GM21737 (cell line): Measurements from ENCODE around the gene CACNA2D1.

ENCODE experiments used
- ATAC-seq: cut with Tn5 transposase; IDR thresholded peaks from one replicate; pipeline ENCODE4 v1.9.1; 2021; ENCODE audit warnings: mild to moderate bottlenecking, moderate library complexity; ENCODE audit not compliant: unreplicated experiment

CACNA2D1 gene

DNA sequence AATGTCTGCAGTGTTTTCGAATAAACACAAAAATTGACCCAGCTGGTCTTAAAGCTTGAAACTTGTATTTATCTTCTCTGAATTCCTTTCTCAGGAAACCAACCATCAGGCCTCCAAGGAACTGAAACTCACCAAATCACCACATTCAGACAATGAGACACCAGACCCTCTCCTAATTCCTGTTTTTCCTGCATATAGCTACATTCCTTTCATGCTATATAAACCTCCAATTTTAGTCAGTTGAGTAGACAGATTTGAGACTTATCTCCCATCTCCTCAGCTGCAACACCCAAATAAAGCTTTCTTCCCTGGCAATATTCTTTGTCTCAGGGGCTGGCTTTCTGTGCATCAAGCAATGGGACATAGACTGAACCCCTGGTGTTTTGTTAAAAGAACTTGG, 317.0 kb downstream of the CACNA2D1 start:
- ATAC-seq, result no peak

DNA sequence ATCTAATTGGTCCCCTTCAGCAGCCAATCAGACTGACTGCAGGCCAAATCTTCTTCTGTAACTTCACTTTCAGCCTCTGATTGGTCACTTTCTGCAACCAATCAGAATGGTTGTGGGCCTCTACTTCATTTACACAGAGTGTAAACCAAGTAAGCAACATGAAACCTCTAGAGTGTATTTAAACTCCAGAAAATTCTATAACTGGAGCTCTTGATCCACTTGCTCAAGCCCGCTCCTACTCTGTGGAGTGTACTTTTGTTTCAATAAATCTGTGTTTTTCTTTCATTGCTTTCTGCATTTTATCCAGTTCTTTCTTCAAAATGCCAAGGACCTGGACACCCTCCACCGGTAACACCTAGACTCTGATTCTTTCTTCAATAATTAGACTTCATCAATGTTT, 319.1 kb downstream of the CACNA2D1 start:
- ATAC-seq, result no peak

DNA sequence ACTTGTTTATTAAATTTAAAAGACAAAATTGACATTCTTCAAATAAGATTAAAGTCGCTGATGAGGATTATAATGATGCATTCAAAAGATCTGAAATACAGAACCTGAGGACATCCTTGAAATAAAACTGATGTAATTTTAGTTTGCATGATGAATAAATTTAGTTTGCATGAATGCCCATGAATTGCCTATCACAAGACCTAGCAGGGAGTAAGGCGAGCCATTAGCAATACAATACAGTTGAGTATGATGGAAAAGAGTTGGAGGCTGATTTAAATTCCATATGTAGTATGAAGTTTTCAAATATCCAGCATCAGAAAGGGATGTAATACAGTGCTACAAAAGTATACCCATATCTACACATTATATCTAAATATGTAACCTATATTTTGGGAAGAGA, 321.3 kb downstream of the CACNA2D1 start:
- no peak for ATAC-seq

DNA sequence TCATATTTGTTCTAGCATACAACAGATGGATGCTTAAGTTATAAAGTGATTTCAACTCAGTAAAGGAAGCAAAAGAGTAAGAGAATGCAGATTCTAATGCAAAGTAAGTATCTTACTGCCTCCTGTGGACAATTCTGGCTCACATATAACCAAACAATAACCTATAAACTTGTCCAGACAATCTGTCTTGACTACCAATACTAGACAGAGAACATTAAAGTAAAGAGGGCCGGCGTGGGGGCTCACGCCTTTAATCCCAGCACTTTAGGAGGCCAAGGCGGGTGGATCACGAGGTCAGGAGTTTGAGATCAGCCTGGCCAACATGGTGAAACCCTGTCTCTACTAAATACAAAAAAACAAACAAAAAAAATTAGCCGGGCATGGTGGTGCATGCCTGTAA, 329.3 kb downstream of the CACNA2D1 start:
- ATAC-seq, result no peak

DNA sequence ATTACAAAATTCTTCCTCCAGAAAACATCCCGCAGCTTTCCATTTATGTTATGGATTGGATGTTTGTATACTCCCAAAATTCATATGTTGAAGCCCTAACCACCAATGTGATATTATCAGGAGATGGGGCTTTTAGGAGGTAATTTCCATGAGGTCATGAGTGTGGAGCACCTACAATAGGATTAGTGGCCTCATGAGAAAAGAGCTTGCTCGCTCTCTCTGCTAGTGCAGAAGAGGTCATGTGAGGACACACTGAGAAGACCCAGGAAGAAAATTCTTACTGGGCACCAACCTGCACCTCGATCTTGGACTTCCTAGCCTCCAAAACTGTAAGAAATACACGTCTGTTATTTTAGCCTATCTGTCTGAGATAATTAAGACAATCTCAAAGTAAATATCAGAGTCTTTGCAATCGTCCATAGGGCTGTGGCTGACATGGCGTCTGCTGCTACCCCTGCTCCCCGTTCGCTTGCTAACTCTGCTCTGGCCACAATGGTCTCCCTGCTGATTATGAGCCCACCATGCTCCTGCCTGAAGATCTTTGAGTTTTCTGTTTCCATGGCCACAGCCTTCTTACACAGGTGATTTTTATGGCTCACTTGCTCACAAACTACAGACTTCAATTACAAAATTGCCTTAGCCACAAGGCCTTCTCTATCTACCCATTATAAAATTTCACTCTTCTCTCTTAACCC, 333.3 kb downstream of the CACNA2D1 start:
- ATAC-seq, result no peak

DNA sequence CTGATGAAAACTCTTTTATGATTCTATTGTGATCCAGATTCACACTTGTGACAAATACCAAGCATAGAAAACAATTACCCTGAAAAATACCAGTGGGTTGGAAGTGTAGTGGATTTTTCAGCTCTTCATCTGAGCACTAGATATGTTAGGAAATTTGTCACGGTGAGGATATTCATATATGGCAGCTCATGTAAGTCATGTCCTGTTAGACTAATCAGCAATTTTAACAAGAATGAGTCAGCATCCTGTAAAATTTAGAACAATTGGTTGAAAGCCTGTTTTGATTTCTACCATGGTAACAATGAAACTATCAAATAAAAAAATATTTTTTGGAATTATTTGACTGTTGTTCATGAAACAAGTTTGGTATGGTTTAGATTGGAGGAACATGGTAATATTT, 334.3 kb downstream of the CACNA2D1 start:
- ATAC-seq, result no peak

DNA sequence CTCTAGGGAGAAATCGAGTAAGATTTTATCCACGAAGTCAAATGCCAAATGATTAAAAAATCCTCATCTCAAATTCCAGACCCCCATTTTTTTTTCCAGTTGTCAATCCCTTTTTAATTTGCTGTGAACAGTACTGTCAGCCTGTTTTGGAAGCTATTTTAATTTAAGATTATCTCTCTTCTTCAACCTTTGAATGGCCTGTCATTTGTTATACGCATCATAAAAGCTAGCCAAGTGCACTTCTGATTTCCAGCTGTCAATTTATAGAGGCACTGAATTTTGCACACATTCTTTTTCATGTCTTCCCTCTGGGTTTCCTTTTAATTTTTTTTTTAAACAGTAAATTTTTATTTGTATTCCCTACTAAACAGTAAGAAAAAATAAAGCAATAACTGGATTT, 337.4 kb downstream of the CACNA2D1 start:
- ATAC-seq, result no peak

DNA sequence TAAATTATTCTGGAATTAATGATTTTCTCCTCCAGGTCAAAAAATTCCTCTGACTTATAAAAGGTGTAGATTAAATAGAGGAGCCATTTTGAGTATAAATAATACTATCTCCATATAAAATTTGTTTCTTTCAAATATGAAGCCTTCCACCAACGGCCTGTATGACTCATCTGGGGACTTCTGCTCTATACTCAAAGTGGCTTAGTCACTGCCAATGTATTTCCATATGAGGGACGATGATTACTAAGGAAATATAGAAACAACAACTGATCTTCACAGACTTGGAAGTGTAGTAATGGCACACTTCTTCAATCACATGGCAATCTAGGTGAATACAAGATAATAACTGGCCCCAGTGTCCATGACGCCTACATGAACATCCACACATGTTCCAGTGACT, 338.1 kb downstream of the CACNA2D1 start:
- ATAC-seq, result no peak

DNA sequence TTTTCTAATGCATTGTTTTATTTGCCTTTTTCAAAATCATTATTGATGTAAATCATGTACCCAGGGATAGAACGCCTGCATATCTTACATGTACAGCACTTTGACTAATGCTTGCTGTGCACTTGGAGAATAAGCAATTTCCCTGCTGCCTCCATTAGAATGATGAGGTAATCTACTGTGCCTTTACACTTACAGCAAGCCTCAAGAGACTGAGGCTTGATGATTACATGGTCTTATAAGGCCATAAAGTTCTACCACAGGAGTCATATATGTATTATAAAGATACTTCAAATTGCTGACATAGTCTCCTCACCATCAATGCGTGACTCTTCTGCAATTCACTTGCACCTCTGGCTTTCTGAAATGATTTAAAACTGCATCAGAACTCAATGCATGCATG, 345.2 kb downstream of the CACNA2D1 start:
- no peak for ATAC-seq

DNA sequence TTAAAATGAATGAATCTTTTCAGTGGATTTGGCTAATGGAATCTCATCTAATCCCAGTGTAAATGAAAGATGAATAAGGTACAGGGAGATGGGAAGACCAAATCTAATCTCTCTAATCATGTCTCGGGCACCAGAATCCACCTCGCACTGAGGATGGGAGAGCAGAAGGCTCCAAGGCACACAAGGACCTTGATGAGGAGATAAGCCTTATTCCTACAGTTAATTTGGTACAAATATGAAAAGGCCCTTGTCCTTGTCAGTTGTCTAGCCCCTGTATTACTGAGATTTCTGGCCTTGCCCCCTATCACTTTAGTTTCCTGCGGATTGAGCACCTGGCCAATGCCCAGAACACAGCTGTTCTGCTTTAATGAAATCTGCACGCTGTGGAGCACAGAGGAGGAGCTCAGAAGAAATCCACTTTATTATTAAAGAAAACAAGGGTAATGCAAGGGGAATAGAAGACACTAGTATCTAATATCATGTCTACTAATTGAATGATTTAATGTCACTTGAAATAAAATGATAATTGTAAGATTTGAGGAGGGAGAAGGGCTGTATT, 352.4 kb downstream of the CACNA2D1 start:
- no peak for ATAC-seq

DNA sequence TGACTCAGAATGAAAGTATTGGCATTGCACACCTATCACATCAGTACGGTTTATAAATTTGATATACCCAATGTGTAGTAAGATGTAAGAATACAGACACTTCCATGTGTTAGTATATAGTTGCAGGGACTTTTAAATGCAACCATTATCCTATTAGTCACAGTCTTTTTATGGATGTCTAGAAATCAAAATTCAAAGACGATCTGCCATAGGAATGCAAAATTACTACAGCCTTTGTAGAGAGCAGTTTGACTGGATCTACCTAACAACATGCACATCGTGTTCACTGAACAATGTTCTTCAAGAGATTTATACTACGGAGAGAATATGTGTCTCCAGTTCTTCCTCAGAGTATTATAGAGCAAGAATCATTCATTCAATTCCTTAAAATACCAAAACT, 356.5 kb downstream of the CACNA2D1 start:
- no peak for ATAC-seq

DNA sequence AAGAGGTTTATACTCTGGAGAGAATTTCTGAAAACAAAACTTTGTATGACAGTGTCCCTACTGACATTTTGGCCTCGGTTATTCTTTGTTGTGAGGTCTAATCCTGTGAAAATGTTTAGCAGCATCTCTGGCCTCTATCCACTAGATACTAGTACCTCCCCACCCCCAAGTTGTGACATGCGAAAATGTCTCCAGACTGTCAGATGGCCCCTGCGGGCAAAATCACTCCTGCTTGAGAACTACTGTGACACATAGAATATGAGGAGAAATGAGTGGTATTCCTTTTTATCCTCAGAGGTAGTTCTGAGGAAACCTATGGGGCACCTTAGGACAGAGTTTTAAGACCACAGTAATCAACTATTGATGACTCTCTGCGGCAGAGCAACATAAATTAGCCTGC, 358.5 kb downstream of the CACNA2D1 start:
- no peak for ATAC-seq

DNA sequence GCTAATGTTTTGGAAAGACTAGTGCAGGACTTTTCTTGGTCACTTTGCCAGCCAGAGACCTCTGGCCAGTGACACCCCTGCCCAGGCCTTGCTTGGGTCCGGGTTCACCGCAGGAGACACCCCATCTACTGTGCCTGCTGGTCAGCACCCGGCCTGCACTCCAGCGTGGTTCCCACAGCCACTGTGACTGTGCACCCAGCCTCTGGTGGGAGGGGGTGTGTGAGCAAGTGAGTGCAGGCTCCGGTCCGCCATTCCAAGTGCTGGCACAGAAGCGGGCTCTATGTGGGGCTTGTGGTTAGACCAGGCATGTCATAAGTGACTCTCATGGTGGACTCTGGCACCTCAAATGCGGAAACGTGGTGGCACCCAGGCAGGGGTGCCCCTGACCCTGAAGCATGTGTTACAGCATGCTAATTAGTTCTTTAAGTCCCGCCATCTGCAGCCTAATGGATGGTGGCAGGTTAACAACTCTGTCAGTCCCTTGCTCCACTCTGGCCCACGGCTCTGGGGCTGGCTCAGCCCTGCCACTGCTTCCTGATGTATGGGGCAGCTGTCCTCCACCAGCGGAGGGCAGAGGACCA, 361.8 kb downstream of the CACNA2D1 start:
- ATAC-seq, result no peak

DNA sequence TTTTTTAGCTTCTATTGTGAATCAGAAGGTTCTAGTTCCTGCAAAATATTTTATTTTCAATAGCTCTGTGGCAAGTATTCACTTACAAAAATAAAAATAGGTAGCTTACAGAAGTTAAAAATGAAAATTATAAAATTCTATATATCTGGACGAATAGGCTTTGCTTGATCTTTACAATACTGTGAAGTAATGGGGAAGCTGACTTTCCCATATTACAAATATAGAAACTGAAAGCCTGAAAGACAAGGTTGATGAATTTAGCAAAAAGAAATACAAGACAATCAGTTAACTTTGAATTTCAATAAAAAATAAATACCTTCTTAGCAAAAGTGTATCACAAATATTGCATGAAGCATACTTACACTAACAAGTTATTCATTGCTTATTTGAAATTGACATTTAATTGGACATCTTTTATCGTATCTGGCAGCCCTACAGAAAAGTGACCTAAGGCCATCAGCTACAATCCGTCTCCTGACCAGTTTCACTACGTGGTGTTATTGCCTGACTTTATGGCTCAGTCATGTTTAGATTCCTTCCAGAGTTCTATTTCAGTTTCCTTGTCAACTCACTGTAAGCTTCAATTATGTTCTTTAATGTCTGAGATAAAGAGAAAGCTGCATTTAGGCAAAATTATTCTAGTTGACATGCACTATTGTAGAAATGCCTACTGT, 363.2 kb downstream of the CACNA2D1 start:
- ATAC-seq, result no peak

DNA sequence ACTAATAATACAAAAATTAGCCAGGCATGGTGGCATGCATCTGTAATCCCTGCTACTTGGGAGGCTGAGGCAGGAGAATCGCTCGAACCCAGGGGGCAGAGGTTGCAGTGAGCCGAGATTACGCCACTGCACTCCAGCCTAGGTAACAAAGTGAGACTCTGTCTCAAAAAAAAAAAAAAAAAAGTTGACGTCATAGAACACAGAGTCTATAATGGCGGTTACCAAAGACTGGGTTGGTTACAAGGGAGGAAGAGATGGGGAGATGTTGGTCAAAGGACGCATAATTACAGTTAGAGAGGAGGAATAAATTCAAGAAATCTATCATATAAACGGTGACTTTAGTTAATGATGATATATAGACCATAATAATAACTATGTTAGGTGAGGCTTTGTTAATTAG, 364.1 kb downstream of the CACNA2D1 start:
- ATAC-seq, result no peak

DNA sequence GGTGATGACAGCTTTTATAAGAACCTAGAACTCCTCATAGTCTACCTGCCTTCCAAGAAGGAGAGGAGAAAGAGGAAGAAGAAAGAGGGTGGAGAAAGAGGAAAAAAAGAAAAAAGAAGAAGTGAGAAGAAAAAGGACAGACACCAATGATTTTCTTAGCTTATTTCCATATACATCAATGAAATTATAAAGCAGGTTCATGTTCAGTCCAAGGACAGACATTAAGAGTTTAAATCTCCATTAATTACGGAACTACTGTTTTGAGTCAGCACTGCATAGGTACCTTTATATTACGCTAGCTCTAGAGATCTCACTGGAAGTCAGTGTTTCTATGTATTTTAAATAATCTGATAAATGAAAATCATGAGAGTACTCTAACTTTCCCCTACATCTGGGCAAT, 364.8 kb downstream of the CACNA2D1 start:
- ATAC-seq, result no peak

DNA sequence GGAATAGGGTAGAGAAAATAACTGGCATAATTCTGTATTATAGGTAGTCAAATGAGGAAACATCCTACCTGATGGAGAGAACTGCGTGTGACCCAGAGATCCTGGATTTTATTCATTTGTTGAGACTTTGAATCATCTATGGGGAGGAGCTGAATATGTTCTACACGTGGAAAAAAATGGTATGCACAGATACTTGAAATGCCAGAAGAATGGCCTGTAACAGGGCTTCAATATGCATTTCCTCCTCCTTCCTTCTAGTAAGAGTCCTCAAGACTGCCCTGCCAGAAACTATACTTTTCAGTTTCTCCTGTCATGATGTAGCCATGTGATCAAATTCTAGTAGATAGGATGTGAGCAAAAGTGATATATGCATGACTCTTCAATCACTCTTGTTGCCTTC, 372.1 kb downstream of the CACNA2D1 start:
- no peak for ATAC-seq

DNA sequence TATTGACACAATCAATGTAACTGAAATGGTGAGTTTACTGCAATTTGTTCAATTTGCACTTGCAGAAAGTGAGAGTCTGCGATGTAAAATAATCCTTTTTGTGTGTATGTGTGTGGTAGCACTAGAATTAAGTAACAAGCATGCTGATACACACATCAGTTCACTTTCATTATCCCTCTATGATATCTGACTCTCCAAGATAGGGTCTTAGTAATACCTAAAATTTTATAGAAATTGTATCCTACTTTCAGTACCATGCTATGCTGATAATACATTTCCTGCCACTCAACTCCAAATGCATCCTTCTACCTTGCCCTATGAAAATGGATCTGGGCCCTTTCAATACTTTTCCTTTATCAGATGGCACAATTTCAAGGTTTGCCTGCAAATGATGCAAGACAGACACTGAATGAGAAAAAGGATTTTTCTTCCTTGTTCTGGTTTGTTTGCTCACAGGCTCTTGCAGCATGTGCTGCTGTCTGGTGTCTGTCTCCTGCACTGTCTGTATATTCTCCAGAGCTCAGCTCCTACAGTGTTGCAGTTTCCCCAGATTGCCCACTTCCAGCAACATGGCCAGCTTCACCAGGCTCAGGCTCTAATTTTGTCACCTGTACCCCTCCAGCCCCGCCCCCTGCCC, 375.8 kb downstream of the CACNA2D1 start:
- no peak for ATAC-seq

DNA sequence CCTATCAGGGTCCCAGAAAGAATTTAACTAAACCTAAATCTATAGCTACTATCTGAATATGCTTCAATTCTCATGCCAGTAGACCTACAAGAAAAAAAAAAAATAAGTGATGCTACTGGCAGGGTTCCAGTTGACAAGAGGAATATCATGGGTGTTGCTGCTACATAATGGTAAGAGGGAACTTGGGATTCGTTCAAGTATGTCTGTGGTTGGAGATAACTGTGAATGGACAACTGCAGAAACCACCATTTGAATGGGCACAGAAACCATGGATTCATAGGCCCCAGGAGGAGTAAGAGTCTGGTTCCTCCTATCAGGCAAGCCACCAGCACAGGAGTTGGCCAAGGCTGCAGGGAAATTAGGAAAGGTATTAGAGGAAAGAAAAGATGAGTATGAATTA, 386.1 kb downstream of the CACNA2D1 start:
- ATAC-seq, result no peak

DNA sequence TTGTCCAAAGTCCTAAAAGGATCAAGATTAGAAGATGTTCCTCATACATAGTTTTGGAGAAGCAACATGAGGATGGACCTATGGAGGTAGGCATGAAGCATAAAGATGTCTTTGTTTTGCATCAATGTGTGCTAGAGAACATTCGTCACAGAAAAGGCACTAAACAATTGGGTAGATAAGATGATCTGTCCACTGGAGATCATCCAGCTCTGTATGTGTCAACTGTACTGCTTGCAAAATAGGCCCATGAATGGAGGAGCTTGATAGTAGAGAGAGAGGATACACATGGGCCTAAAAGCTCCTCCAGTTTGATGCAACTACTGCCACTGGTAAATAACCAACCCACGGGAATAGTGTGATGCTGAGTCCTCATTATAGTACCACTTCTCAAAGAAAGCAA, 387.3 kb downstream of the CACNA2D1 start:
- no peak for ATAC-seq

DNA sequence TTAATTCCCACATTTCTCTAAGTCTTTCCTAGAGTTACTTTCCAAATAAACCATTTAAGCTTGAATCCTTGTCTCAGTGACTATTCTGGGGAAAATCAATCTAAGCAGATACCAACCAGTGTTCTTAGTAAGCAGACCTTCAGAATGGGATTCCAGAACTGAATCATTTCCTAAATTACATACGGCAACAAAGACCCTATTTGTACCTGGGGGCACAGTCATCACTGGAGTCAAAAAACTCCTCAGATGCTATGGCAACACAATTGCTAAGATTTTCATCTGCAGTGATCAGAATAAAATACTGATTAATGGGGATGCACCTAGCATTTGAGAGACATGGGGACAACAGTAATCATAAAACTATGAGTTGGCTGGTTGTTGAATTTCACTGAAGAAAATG, 389.0 kb downstream of the CACNA2D1 start:
- ATAC-seq, result no peak
